Caco-2 (cell line): Measurements from ENCODE around the gene CNGA3. TPM values are rescaled to one million over a fixed set of nuclear protein-coding genes. Genes with fewer than 3 reads are reported as not detected.

ENCODE experiments used
- BruUV-seq: library from RNA; stranded (reverse); fragments of 400-500 nt; replicated peaks from 2 replicates; lab custom pipeline; 2021; lab: Mats Ljungman, UMichigan
- CTCF ChIA-PET: fragments of 300-600 bp; sonication (Branson Sonifier 250); formaldehyde crosslinking; loops from one replicate; lab custom pipeline; 2022; ENCODE audit warnings: antibody characterized with exemption; lab: Charles Lee
- POLR2A ChIA-PET: fragments of 300-600 bp; sonication (Branson Sonifier 250); formaldehyde crosslinking; loops from one replicate; lab custom pipeline; 2022; ENCODE audit warnings: antibody characterized with exemption; lab: Charles Lee
- DNase-seq, 2 experiments: peaks; one replicate each; pipeline versions ENCODE4 v3.0.0 to v3.0.0-alpha.2; 2020 to 2022
- H3K27me3 ChIP-seq: replicated peaks from 2 replicates; pipeline ENCODE4 v1.6.0; 2011; ENCODE audit warnings: low read length; ENCODE audit not compliant: control insufficient read depth, insufficient read depth
- H3K36me3 ChIP-seq: 2 replicates; pipeline ENCODE4 v1.5.1; 2011; ENCODE audit warnings: low read length; ENCODE audit not compliant: control insufficient read depth, insufficient read depth
- H3K4me1 ChIP-seq: fragments of 250-450 bp; sonication (Bioruptor Pico); 2 replicates; pipeline ENCODE4 v1.5.1; 2020; ENCODE audit warnings: mild to moderate bottlenecking
- H3K4me3 ChIP-seq: 2 replicates; pipeline ENCODE4 v1.5.1; 2011; ENCODE audit warnings: low read depth, mild to moderate bottlenecking, control low read depth, low read length
- H3K9me3 ChIP-seq: fragments of 250-450 bp; sonication (Bioruptor Pico); 2 replicates; pipeline ENCODE4 v1.5.1; 2020; ENCODE audit warnings: mild to moderate bottlenecking, moderate library complexity
- H3K27ac Mint-ChIP-seq: one replicate; pipeline ENCODE4 v1.8.0; 2022; ENCODE audit warnings: mixed read lengths; ENCODE audit not compliant: unreplicated experiment
- H3K27me3 Mint-ChIP-seq: one replicate; pipeline ENCODE4 v1.8.0; 2022; ENCODE audit warnings: mixed read lengths; ENCODE audit not compliant: insufficient read depth, unreplicated experiment
- H3K36me3 Mint-ChIP-seq: one replicate; pipeline ENCODE4 v1.8.0; 2022; ENCODE audit warnings: mild to moderate bottlenecking, mixed read lengths; ENCODE audit not compliant: insufficient read depth, unreplicated experiment
- H3K4me1 Mint-ChIP-seq: one replicate; pipeline ENCODE4 v1.8.0; 2022; ENCODE audit warnings: low read depth, mixed read lengths; ENCODE audit not compliant: unreplicated experiment
- H3K4me3 Mint-ChIP-seq: one replicate; pipeline ENCODE4 v1.8.0; 2022; ENCODE audit warnings: mild to moderate bottlenecking, moderate library complexity, mixed read lengths; ENCODE audit not compliant: unreplicated experiment
- H3K9me3 Mint-ChIP-seq: one replicate; pipeline ENCODE4 v1.8.0; 2022; ENCODE audit warnings: mixed read lengths; ENCODE audit not compliant: unreplicated experiment
- CTCF ChIP-seq, 2 experiments: fragments of 200-600 bp in 1 of 2; IDR thresholded peaks; 1 replicate in 1 of 2; 2 replicates in 1 of 2; pipeline versions ENCODE4 v1.5.1 to v1.8.0; 2011 to 2022; ENCODE audit warnings: antibody characterized with exemption in 1 of 2, control low read depth in 1 of 2, inconsistent platforms in 1 of 2, low read depth in 1 of 2, low read length in 1 of 2, mild to moderate bottlenecking in 1 of 2, moderate library complexity in 1 of 2; ENCODE audit not compliant: insufficient read depth in 1 of 2, severe bottlenecking in 1 of 2, unreplicated experiment in 1 of 2
- intact Hi-C: fragments of 100-400 bp; cut with micrococcal nuclease; formaldehyde crosslinking; loops from one replicate; pipeline ENCODE4 v1.10.0; 2022; ENCODE audit not compliant: unreplicated experiment
- total RNA-seq: library from RNA; stranded (reverse); gene quantifications from 2 replicates; pipeline ENCODE4 v1.2.3, GENCODE V29; 2022

Gene CNGA3
- total RNA-seq, 1 experiment from 2014 or later, result not detected

DNA sequence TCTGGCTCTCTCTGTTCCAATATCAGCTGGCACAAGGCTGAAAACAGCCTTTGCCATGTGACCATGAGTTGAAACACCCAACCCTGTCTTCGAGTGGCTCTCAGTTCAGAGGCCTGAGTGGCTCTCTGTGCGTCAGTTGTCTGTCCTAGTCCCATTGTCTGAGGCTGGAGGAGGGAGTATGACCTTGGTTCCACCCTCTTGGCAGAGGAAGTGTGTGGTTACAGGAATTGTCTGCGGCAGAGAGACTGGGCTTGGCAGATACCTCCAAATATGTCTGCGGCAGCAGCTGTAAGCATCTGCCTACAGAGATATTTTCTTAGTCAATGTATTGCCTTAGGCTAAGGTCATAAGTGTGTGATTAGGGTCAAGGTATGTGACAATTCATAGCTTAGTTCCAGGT is 32.6 kb downstream of the CNGA3 start:
- Mint-ChIP-seq H3K27me3 (peaks cover 2% of the 10 kb centered on the region), H3K36me3 (no peaks in the 10 kb centered on the region), H3K4me3 (no peak overlapping the region), H3K4me1 (no peaks in the 10 kb centered on the region), H3K27ac (no peak overlapping the region), H3K9me3 (no peaks in the 10 kb centered on the region)
- no TSS peak for BruUV-seq
- DNase-seq, result no peak
- H3K4me3 ChIP-seq, result no peak overlapping the region
- H3K9me3 ChIP-seq, result no peaks in the 10 kb centered on the region
- intact Hi-C loops, result loop anchor here (10.0 kb wide), 1 partner anchor 194 kb away; no protein-coding TSS in a partner anchor
- CTCF ChIA-PET, result interaction anchor here (0.6 kb wide), 1 partner anchor 16 kb away, joined by 3 read pairs; no protein-coding TSS in a partner anchor
- no peak for TF ChIP-seq CTCF (IDR thresholded peaks at IDR 0.05; ENCODE audit: insufficient read depth in 1 of 2, low read depth in 1 of 2, low read length in 1 of 2, severe bottlenecking in 1 of 2, unreplicated experiment in 1 of 2)
- POLR2A ChIA-PET, result no interaction called here
- no peaks in the 10 kb centered on the region for H3K36me3 ChIP-seq
- H3K4me1 ChIP-seq, result no peaks in the 10 kb centered on the region
- no peaks in the 10 kb centered on the region; the same call in 1 of the 2 replicates for H3K27me3 ChIP-seq

- H3K36me3 ChIP-seq, result no peaks in the 10 kb centered on the region
- no peaks in the 10 kb centered on the region for H3K4me1 ChIP-seq
- no peaks in the 10 kb centered on the region for H3K9me3 ChIP-seq
- H3K9me3 Mint-ChIP-seq, result no peaks in the 10 kb centered on the region
- ChIA-PET POLR2A (no interaction called here), CTCF (interaction anchor here (0.6 kb wide), 1 partner anchor 15 kb away, joined by 3 read pairs; no protein-coding TSS in a partner anchor)
- no peak overlapping the region for H3K27ac Mint-ChIP-seq
- H3K4me1 Mint-ChIP-seq, result no peaks in the 10 kb centered on the region
- H3K36me3 Mint-ChIP-seq, result no peaks in the 10 kb centered on the region
- BruUV-seq, result no TSS peak
- peaks cover 2% of the 10 kb centered on the region for H3K27me3 Mint-ChIP-seq
- H3K27me3 ChIP-seq, result no peaks in the 10 kb centered on the region; the same call in 1 of the 2 replicates
- DNase-seq, result no peak
- no peak overlapping the region for H3K4me3 ChIP-seq
- intact Hi-C loops, result loop anchor here (10.0 kb wide), 1 partner anchor 195 kb away; no protein-coding TSS in a partner anchor
- TF ChIP-seq CTCF (IDR thresholded peaks at IDR 0.05; ENCODE audit: insufficient read depth in 1 of 2, low read depth in 1 of 2, low read length in 1 of 2, severe bottlenecking in 1 of 2, unreplicated experiment in 1 of 2), result no peak
- H3K4me3 Mint-ChIP-seq, result no peak overlapping the region
Observed at GRCh38 chr2:98379311-98380202, 33.3 kb downstream of the CNGA3 start.

DNA sequence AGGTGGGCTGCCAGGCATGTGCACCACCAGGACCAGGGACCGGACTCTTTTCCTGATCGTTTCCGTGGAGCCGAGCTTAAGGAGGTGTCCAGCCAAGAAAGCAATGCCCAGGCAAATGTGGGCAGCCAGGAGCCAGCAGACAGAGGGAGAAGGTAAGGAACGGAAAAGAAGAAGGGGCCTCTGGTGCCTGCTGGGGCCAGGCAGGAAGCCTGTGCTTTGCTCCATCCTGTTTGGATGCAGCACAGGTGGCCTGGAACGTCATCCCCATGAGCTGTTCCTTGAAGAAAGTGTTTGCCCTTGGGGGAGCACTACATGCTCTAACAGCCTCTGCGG is 33.9 kb downstream of the CNGA3 start:
- no peaks in the 10 kb centered on the region for H3K9me3 ChIP-seq
- no peaks in the 10 kb centered on the region; the same call in 1 of the 2 replicates for H3K27me3 ChIP-seq
- TF ChIP-seq CTCF (IDR thresholded peaks at IDR 0.05; ENCODE audit: insufficient read depth in 1 of 2, low read depth in 1 of 2, low read length in 1 of 2, severe bottlenecking in 1 of 2, unreplicated experiment in 1 of 2), result no peak
- Mint-ChIP-seq H3K27ac (no peak overlapping the region), H3K9me3 (no peaks in the 10 kb centered on the region), H3K4me3 (no peak overlapping the region), H3K27me3 (peaks cover 2% of the 10 kb centered on the region), H3K36me3 (no peaks in the 10 kb centered on the region), H3K4me1 (no peaks in the 10 kb centered on the region)
- DNase-seq, result no peak
- CTCF ChIA-PET, result no interaction called here
- intact Hi-C loops, result no loop called here
- POLR2A ChIA-PET, result no interaction called here
- H3K36me3 ChIP-seq, result no peaks in the 10 kb centered on the region
- no peaks in the 10 kb centered on the region for H3K4me1 ChIP-seq
- no TSS peak for BruUV-seq
- H3K4me3 ChIP-seq, result no peak overlapping the region
